IMR-90 (cell line): Measurements from ENCODE around the gene TRIP11. TPM values are rescaled to one million over a fixed set of nuclear protein-coding genes. Genes with fewer than 3 reads are reported as not detected.
A peak's percentile ranks its signal among the peaks of the same experiment; 100 is the strongest.

Experiments
- ATAC-seq: fragments of 200-7000 bp; cut with Tn5 transposase; 2 replicates; pipeline ENCODE4 v1.9.1; 2020; ENCODE audit warnings: low read depth, mild to moderate bottlenecking, moderate library complexity
- BruUV-seq: library from RNA; stranded (reverse); fragments of 400-500 nt; replicated peaks from 2 replicates; lab custom pipeline; 2021; lab: Mats Ljungman, UMichigan
- CTCF ChIA-PET: fragments of 300-600 bp; formaldehyde crosslinking; extraction: SDS; loops from one replicate; lab custom pipeline; 2021; ENCODE audit warnings: antibody characterized with exemption; lab: Yijun Ruan, JAX
- POLR2A ChIA-PET: fragments of 300-600 bp; sonication (Branson Sonifier 250); formaldehyde crosslinking; loops from one replicate; lab custom pipeline; 2022; ENCODE audit warnings: antibody characterized with exemption; ENCODE audit not compliant: unreplicated experiment; lab: Charles Lee
- DNase-seq: peaks from one replicate; pipeline ENCODE4 v3.0.0; 2013
- H2AFZ ChIP-seq: replicated peaks from 2 replicates; pipeline ENCODE3; 2013; ENCODE audit warnings: low read length, mild to moderate bottlenecking; ENCODE audit not compliant: poor library complexity
- H2AK5ac ChIP-seq: 2 replicates; pipeline ENCODE4 v1.6.1; 2013; ENCODE audit warnings: low read depth, low read length, inconsistent platforms
- H2AK9ac ChIP-seq: replicated peaks from 2 replicates; pipeline ENCODE3; 2013; ENCODE audit warnings: mild to moderate bottlenecking, low read depth, low read length, moderate library complexity; ENCODE audit not compliant: poor library complexity
- H2BK120ac ChIP-seq: 2 replicates; pipeline ENCODE4 v1.6.1; 2013; ENCODE audit warnings: low read depth, low read length, inconsistent platforms
- H2BK15ac ChIP-seq: 3 replicates; pipeline ENCODE4 v1.6.1; 2013; ENCODE audit warnings: low read depth, low read length, inconsistent platforms
- H2BK20ac ChIP-seq: 2 replicates; pipeline ENCODE4 v1.6.1; 2013; ENCODE audit warnings: low read depth, mild to moderate bottlenecking, inconsistent platforms, low read length, moderate library complexity
- H2BK5ac ChIP-seq: 2 replicates; pipeline ENCODE4 v1.6.1; 2013; ENCODE audit warnings: mild to moderate bottlenecking, low read depth, low read length, inconsistent platforms; ENCODE audit not compliant: poor library complexity, severe bottlenecking
- H3K14ac ChIP-seq: replicated peaks from 2 replicates; pipeline ENCODE4 v1.6.1; 2013; ENCODE audit warnings: low read depth, low read length, inconsistent platforms
- H3K18ac ChIP-seq: 2 replicates; pipeline ENCODE4 v1.6.1; 2013; ENCODE audit warnings: low read depth, low read length, control low read depth
- H3K23ac ChIP-seq: 2 replicates; pipeline ENCODE4 v1.6.1; 2013; ENCODE audit warnings: low read depth, low read length, inconsistent platforms
- H3K27ac ChIP-seq: 2 replicates; pipeline ENCODE4 v1.5.1; 2013; ENCODE audit warnings: mild to moderate bottlenecking, control low read depth, low read length; ENCODE audit not compliant: insufficient read depth
- H3K27me3 ChIP-seq: 2 replicates; pipeline ENCODE4 v1.6.1; 2013; ENCODE audit warnings: low read length; ENCODE audit not compliant: control insufficient read depth, insufficient read depth
- H3K36me3 ChIP-seq: 2 replicates; pipeline ENCODE4 v1.6.1; 2013; ENCODE audit warnings: low read length, mixed read lengths; ENCODE audit not compliant: control insufficient read depth, insufficient read depth
- H3K4ac ChIP-seq: 2 replicates; pipeline ENCODE4 v1.6.1; 2013; ENCODE audit warnings: low read depth, low read length, inconsistent platforms
- H3K4me1 ChIP-seq: 2 replicates; pipeline ENCODE4 v1.6.1; 2013; ENCODE audit warnings: low read length, mixed read lengths; ENCODE audit not compliant: control insufficient read depth, insufficient read depth
- H3K4me2 ChIP-seq: 2 replicates; pipeline ENCODE4 v1.6.1; 2013; ENCODE audit warnings: low read depth, mild to moderate bottlenecking, control low read depth, low read length, moderate library complexity
- H3K4me3 ChIP-seq: 2 replicates; pipeline ENCODE4 v1.5.1; 2013; ENCODE audit warnings: low read depth, mild to moderate bottlenecking, control low read depth, low read length, moderate library complexity; ENCODE audit not compliant: insufficient read depth
- H3K56ac ChIP-seq: 2 replicates; pipeline ENCODE4 v1.6.1; 2013; ENCODE audit warnings: low read length, inconsistent platforms; ENCODE audit not compliant: insufficient read depth; ENCODE audit errors: extremely low read depth
- H3K79me1 ChIP-seq, 2 experiments: 2 replicates each; pipeline ENCODE4 v1.6.1; 2013; ENCODE audit warnings: low read length in 2 of 2, inconsistent platforms in 1 of 2, low read depth in 1 of 2
- H3K9ac ChIP-seq: 2 replicates; pipeline ENCODE4 v1.6.1; 2013; ENCODE audit warnings: low read depth, low read length, control low read depth
- H3K9me1 ChIP-seq: 2 replicates; pipeline ENCODE4 v1.6.1; 2013; ENCODE audit warnings: low read length, inconsistent platforms; ENCODE audit not compliant: insufficient read depth
- H3K9me3 ChIP-seq: 2 replicates; pipeline ENCODE4 v1.6.1; 2013; ENCODE audit warnings: low read length; ENCODE audit not compliant: control insufficient read depth, insufficient read depth
- H4K20me1 ChIP-seq: 2 replicates; pipeline ENCODE4 v1.6.1; 2013; ENCODE audit warnings: low read length, inconsistent platforms; ENCODE audit not compliant: insufficient read depth
- H4K5ac ChIP-seq: 2 replicates; pipeline ENCODE4 v1.6.1; 2013; ENCODE audit warnings: mild to moderate bottlenecking, low read depth, low read length, control low read depth
- H4K8ac ChIP-seq, 2 experiments: 2 replicates each; pipeline ENCODE4 v1.6.1; 2013; ENCODE audit warnings: low read depth in 2 of 2, low read length in 2 of 2, control low read depth in 1 of 2, inconsistent platforms in 1 of 2
- H4K91ac ChIP-seq: 2 replicates; pipeline ENCODE4 v1.6.1; 2013; ENCODE audit warnings: low read depth, low read length, inconsistent platforms; ENCODE audit not compliant: insufficient read depth
- BHLHE40 ChIP-seq: fragments of 150-350 bp; IDR thresholded peaks from 2 replicates; pipeline ENCODE4 v1.6.1; 2016; ENCODE audit warnings: mild to moderate bottlenecking, low read depth, low read length
- CEBPB ChIP-seq: IDR thresholded peaks from 2 replicates; pipeline ENCODE4 v1.6.1; 2012; ENCODE audit warnings: low read depth, low read length, improper control_type of control experiment
- CHD1 ChIP-seq: IDR thresholded peaks from 2 replicates; pipeline ENCODE4 v1.6.1; 2012; ENCODE audit warnings: low read depth, low read length, improper control_type of control experiment
- FOS ChIP-seq: fragments of 150-350 bp; IDR thresholded peaks from 2 replicates; pipeline ENCODE4 v1.6.1; 2016; ENCODE audit warnings: low read depth, low read length
- MAFK ChIP-seq: IDR thresholded peaks from 2 replicates; pipeline ENCODE4 v1.6.1; 2012; ENCODE audit warnings: low read depth, low read length, improper control_type of control experiment
- MAZ ChIP-seq: IDR thresholded peaks from 2 replicates; pipeline ENCODE4 v1.6.1; 2012; ENCODE audit warnings: low read depth, mild to moderate bottlenecking, low read length, improper control_type of control experiment, moderate library complexity, borderline replicate concordance
- MXI1 ChIP-seq: IDR thresholded peaks from 2 replicates; pipeline ENCODE4 v1.6.1; 2012; ENCODE audit warnings: low read depth, mild to moderate bottlenecking, low read length, moderate library complexity, borderline replicate concordance
- NFE2L2 ChIP-seq: fragments of 150-350 bp; IDR thresholded peaks from 2 replicates; pipeline ENCODE4 v1.6.1; 2016; ENCODE audit warnings: low read depth, mild to moderate bottlenecking, low read length
- POLR2A ChIP-seq: IDR thresholded peaks from 2 replicates; pipeline ENCODE4 v1.6.1; 2012; ENCODE audit warnings: mild to moderate bottlenecking, low read depth, low read length
- RAD21 ChIP-seq: IDR thresholded peaks from 2 replicates; pipeline ENCODE4 v1.6.1; 2012; ENCODE audit warnings: low read length, improper control_type of control experiment
- RCOR1 ChIP-seq: IDR thresholded peaks from 2 replicates; pipeline ENCODE4 v1.6.1; 2012; ENCODE audit warnings: mild to moderate bottlenecking, low read length, improper control_type of control experiment; ENCODE audit not compliant: insufficient replicate concordance
- RFX5 ChIP-seq: IDR thresholded peaks from 2 replicates; pipeline ENCODE4 v1.8.0; 2012; ENCODE audit warnings: low read depth, mild to moderate bottlenecking, low read length, moderate library complexity
- SMC3 ChIP-seq: fragments of 150-350 bp; IDR thresholded peaks from 2 replicates; pipeline ENCODE4 v1.6.1; 2016; ENCODE audit warnings: low read depth, mild to moderate bottlenecking, antibody characterized with exemption, low read length, moderate library complexity
- WGBS, 2 experiments: methylation state at CpG; one replicate each; pipeline versions ENCODE4 v1.1.5 to v1.1.7; 2013; ENCODE audit warnings: missing lambda C conversion rate in 2 of 2; ENCODE audit not compliant: insufficient read length in 1 of 2; ENCODE audit errors: extremely low coverage in 2 of 2; 5-methylcytosine and 5-hydroxymethylcytosine counted together
- dilution Hi-C: fragments of 300-500 bp; cut with HindIII; formaldehyde crosslinking; loops from one replicate; pipeline ENCODE4 v1.14.3; 2018; ENCODE audit warnings: low sequenced_read_pairs; ENCODE audit not compliant: unreplicated experiment
- in situ Hi-C: fragments of 300-500 bp; cut with MboI; formaldehyde crosslinking; loops from 3 replicates; pipeline ENCODE4 v1.14.3; 2019; ENCODE audit warnings: low sequenced_read_pairs, inconsistent platforms, mixed read lengths
- intact Hi-C: fragments of 100-400 bp; cut with micrococcal nuclease; formaldehyde crosslinking; loops from 2 replicates; pipeline ENCODE4 v1.10.0; 2022
- polyA plus RNA-seq, 3 experiments: library from polyadenylated mRNA; depleted of rRNA; stranded (reverse); fragments of >200 nt; gene quantifications; 2 replicates each; pipeline ENCODE4 v1.2.3, GENCODE V29; 2012; ENCODE audit warnings: low replicate concordance in 1 of 3
- total RNA-seq: library from RNA; depleted of rRNA; stranded (reverse); fragments of >200 nt; gene quantifications from 2 replicates; pipeline ENCODE4 v1.2.3, GENCODE V29; 2012
- TF ChIP-seq, protein P1 (sequence below): conservative IDR thresholded peaks from 2 replicates; pipeline ENCODE4 v1.5.1; 2012; ENCODE audit warnings: mild to moderate bottlenecking, low read depth, low read length, improper control_type of control experiment
- TF ChIP-seq, protein P2 (sequence below): fragments of 150-350 bp; IDR thresholded peaks from 2 replicates; pipeline ENCODE4 v1.6.1; 2016; ENCODE audit warnings: low read depth, mild to moderate bottlenecking, low read length, moderate library complexity, borderline replicate concordance
- TF ChIP-seq, protein P3 (sequence below): fragments of 150-350 bp; IDR thresholded peaks from 2 replicates; pipeline ENCODE4 v1.6.1; 2017; ENCODE audit warnings: mild to moderate bottlenecking, antibody characterized with exemption, low read length, low read depth

The TRIP11 gene
- total and polyA plus RNA-seq, 2 of the 4 experiments (the other 2 are of a cell fraction) = 6.8 to 83.5 TPM

DNA sequence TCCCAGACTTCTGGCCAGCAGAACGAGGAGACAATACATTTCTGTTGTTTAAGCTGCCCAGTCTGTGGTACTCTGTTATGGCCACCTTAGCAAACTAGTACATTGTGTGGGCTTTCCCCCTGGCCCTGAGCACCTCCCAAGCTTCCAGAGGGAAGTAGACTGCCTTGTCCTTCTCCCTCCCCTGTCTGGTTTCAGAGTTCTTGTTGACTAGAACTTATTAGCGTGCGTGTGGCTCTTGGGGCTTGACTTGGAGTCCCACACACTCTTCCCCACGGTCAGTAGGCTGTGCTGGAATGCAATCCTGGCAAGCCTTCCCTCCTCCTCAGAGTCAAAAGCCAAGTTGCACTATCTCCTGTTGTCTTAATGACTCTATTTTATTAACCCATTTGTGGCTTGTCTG is 120.0 kb downstream of the TRIP11 start:
- Histone ChIP-seq H2BK20ac (no peak overlapping the region), H3K23ac (no peak overlapping the region), H4K91ac (no peak overlapping the region), H3K9me1 (peaks cover 10% of the 10 kb centered on the region; the same call in 1 of the 2 replicates), H3K18ac (no peak overlapping the region), H3K27ac (peak overlapping the region; percentile 23; the same call in 1 of the 2 replicates), H2AK9ac (no peak overlapping the region), H3K79me1 (peaks cover 7 to 52% of the 10 kb centered on the region in 2 experiments; a peak in 3 of 4 replicates), H4K5ac (no peak overlapping the region), H3K14ac (no peak overlapping the region), H2BK5ac (no peak overlapping the region), H2AK5ac (no peak overlapping the region), H3K9ac (no peak overlapping the region), H4K8ac (no peak overlapping the region), H3K4me1 (peaks cover 4% of the 10 kb centered on the region), H2AFZ (no peak overlapping the region), H3K9me3 (no peaks in the 10 kb centered on the region), H3K4me2 (no peak overlapping the region), H3K56ac (no peak overlapping the region), H2BK15ac (no peak overlapping the region), H3K4me3 (no peak overlapping the region), H2BK120ac (no peak overlapping the region), H3K27me3 (no peaks in the 10 kb centered on the region), H3K4ac (no peak overlapping the region), H4K20me1 (peaks cover 23% of the 10 kb centered on the region), H3K36me3 (peaks cover 28% of the 10 kb centered on the region; the same call in 1 of the 2 replicates)
- WGBS, 2 experiments = no CpG with 5 or more reads among the region's 4 CpGs
- dilution Hi-C loops = no loop called here
- ChIA-PET POLR2A (interaction anchor here (0.6 kb wide), 1 partner anchor 66 kb away, joined by 6 read pairs; no protein-coding TSS in a partner anchor), CTCF (interaction anchor here (1.4 kb wide), 1 partner anchor 15 kb away, joined by 3 read pairs; no protein-coding TSS in a partner anchor)
- in situ Hi-C loops = no loop called here
- ATAC-seq = peak; percentile 80
- TF ChIP-seq MXI1 (no peak), SMC3 (no peak), BHLHE40 (no peak), NFE2L2 (no peak), MAZ (no peak), CHD1 (no peak), POLR2A (no peak), RCOR1 (no peak), CEBPB (no peak), RAD21 (no peak), FOS (no peak), MAFK (no peak), RFX5 (no peak)
- TF ChIP-seq, protein P1, sequence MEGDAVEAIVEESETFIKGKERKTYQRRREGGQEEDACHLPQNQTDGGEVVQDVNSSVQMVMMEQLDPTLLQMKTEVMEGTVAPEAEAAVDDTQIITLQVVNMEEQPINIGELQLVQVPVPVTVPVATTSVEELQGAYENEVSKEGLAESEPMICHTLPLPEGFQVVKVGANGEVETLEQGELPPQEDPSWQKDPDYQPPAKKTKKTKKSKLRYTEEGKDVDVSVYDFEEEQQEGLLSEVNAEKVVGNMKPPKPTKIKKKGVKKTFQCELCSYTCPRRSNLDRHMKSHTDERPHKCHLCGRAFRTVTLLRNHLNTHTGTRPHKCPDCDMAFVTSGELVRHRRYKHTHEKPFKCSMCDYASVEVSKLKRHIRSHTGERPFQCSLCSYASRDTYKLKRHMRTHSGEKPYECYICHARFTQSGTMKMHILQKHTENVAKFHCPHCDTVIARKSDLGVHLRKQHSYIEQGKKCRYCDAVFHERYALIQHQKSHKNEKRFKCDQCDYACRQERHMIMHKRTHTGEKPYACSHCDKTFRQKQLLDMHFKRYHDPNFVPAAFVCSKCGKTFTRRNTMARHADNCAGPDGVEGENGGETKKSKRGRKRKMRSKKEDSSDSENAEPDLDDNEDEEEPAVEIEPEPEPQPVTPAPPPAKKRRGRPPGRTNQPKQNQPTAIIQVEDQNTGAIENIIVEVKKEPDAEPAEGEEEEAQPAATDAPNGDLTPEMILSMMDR = no peak
- TF ChIP-seq, protein P2, sequence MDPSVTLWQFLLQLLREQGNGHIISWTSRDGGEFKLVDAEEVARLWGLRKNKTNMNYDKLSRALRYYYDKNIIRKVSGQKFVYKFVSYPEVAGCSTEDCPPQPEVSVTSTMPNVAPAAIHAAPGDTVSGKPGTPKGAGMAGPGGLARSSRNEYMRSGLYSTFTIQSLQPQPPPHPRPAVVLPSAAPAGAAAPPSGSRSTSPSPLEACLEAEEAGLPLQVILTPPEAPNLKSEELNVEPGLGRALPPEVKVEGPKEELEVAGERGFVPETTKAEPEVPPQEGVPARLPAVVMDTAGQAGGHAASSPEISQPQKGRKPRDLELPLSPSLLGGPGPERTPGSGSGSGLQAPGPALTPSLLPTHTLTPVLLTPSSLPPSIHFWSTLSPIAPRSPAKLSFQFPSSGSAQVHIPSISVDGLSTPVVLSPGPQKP = no peak
- TF ChIP-seq, protein P3, sequence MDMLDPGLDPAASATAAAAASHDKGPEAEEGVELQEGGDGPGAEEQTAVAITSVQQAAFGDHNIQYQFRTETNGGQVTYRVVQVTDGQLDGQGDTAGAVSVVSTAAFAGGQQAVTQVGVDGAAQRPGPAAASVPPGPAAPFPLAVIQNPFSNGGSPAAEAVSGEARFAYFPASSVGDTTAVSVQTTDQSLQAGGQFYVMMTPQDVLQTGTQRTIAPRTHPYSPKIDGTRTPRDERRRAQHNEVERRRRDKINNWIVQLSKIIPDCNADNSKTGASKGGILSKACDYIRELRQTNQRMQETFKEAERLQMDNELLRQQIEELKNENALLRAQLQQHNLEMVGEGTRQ = no peak
- intact Hi-C loops = no loop called here
- peak; percentile 63 for DNase-seq
- BruUV-seq = no TSS peak
